ENCODE measurements around the gene ZNF414. TPM values are rescaled to one million over a fixed set of nuclear protein-coding genes. Genes with fewer than 3 reads are reported as not detected.

ZNF414 gene
- total and polyA plus RNA-seq, 2 experiments from 2014 or later, result 50.7 to 64.2 TPM

- Histone ChIP-seq H3K27me3 (no peaks in the 10 kb centered on the region), H3K4me1 (ENCODE audit: low read depth) (peaks cover 6% of the 10 kb centered on the region), H3K36me3 (no peaks in the 10 kb centered on the region), H3K9me3 (ENCODE audit: low read depth) (no peaks in the 10 kb centered on the region), H3K27ac (no peak overlapping the region), H3K4me3 (no peak overlapping the region)
- TF ChIP-seq CTCF (IDR thresholded peaks at IDR 0.05; ENCODE audit: low read depth, low read length), result no peak
- DNase-seq (ENCODE audit: low read depth in 1 of 2, low spot score in 1 of 2), result no peak
These were observed 9.0 kb downstream of the ZNF414 start for GRCh38 chr19:8504919-8505318.

GRCh38 chr19:8504171-8504570, 9.8 kb downstream of the ZNF414 start:
- no peak for TF ChIP-seq CTCF (IDR thresholded peaks at IDR 0.05; ENCODE audit: low read depth, low read length)
- Histone ChIP-seq H3K36me3 (no peaks in the 10 kb centered on the region), H3K9me3 (ENCODE audit: low read depth) (no peaks in the 10 kb centered on the region), H3K27ac (no peak overlapping the region), H3K27me3 (no peaks in the 10 kb centered on the region), H3K4me3 (no peak overlapping the region), H3K4me1 (ENCODE audit: low read depth) (peaks cover 6% of the 10 kb centered on the region)
- no peak for DNase-seq (ENCODE audit: low read depth in 1 of 2, low spot score in 1 of 2)

GRCh38 chr19:8503510-8503909, 10.5 kb downstream of the ZNF414 start:
- H3K36me3 ChIP-seq, result no peaks in the 10 kb centered on the region
- peaks cover 6% of the 10 kb centered on the region for H3K4me1 ChIP-seq (ENCODE audit: low read depth)
- DNase-seq (ENCODE audit: low read depth in 1 of 2, low spot score in 1 of 2), result no peak
- no peaks in the 10 kb centered on the region for H3K9me3 ChIP-seq (ENCODE audit: low read depth)
- H3K4me3 ChIP-seq, result no peak overlapping the region
- H3K27me3 ChIP-seq, result no peaks in the 10 kb centered on the region
- H3K27ac ChIP-seq, result no peak overlapping the region
- TF ChIP-seq CTCF (IDR thresholded peaks at IDR 0.05; ENCODE audit: low read depth, low read length), result no peak

GRCh38 chr19:8501981-8502380, 12.0 kb downstream of the ZNF414 start:
- Histone ChIP-seq H3K27ac (no peak overlapping the region), H3K9me3 (ENCODE audit: low read depth) (no peaks in the 10 kb centered on the region), H3K27me3 (no peaks in the 10 kb centered on the region), H3K4me1 (ENCODE audit: low read depth) (peaks cover 6% of the 10 kb centered on the region), H3K36me3 (no peaks in the 10 kb centered on the region), H3K4me3 (no peak overlapping the region)
- no peak for DNase-seq (ENCODE audit: low read depth in 1 of 2, low spot score in 1 of 2)
- TF ChIP-seq CTCF (IDR thresholded peaks at IDR 0.05; ENCODE audit: low read depth, low read length), result no peak

GRCh38 chr19:8501516-8501915, 12.5 kb downstream of the ZNF414 start:
- DNase-seq (ENCODE audit: low read depth in 1 of 2, low spot score in 1 of 2), result no peak
- no peaks in the 10 kb centered on the region for H3K27me3 ChIP-seq
- H3K36me3 ChIP-seq, result no peaks in the 10 kb centered on the region

More at GRCh38 chr19:8501516-8501915, 12.5 kb downstream of the ZNF414 start:
- H3K27ac ChIP-seq, result no peak overlapping the region
- no peaks in the 10 kb centered on the region for H3K9me3 ChIP-seq (ENCODE audit: low read depth)
- peaks cover 6% of the 10 kb centered on the region for H3K4me1 ChIP-seq (ENCODE audit: low read depth)
- TF ChIP-seq CTCF (IDR thresholded peaks at IDR 0.05; ENCODE audit: low read depth, low read length), result no peak
- no peak overlapping the region for H3K4me3 ChIP-seq
